ENCODE measurements around the gene FANK1.

DNA sequence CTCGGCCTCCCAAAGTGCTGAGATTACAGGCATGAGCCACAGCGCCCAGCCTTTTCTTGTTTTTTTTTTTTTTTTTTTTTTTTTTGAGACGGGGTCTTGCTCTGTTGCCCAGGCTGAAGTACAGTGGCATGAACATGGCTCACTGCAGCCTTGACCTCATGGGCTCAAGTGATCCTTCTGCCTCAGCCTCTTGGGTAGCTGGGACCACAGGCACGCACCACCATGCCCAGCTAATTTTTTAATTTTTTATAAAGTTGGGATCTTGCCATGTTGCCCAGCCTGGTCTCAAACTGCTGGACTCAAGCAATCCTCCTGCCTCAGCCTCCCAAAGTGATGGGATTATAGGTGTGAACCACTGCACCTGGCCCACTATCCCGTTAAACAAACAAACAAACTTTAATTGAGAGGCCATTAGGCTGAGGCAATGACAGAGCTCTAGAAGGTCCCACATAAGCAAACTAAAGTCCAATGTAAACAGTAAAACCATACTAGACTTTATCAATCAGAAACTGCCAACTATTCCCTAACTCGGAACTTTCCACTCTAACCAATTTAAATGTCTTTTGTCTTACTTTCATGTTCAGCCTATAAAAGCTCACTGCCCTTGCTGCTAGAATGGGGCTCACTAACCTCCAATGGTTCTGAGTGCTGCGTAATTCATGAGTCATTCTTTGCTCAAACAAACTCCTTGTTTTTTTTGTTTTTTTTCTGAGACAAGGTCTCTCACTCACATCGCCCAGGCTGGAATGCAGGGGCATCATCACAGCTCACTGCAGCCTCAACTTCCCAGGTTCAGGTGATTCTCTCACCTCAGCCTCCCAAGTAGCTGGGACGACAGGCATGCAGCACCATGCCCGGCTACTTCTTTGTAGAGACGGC, 17.2 kb upstream of the FANK1 start:
- TF ChIP-seq, protein P1, sequence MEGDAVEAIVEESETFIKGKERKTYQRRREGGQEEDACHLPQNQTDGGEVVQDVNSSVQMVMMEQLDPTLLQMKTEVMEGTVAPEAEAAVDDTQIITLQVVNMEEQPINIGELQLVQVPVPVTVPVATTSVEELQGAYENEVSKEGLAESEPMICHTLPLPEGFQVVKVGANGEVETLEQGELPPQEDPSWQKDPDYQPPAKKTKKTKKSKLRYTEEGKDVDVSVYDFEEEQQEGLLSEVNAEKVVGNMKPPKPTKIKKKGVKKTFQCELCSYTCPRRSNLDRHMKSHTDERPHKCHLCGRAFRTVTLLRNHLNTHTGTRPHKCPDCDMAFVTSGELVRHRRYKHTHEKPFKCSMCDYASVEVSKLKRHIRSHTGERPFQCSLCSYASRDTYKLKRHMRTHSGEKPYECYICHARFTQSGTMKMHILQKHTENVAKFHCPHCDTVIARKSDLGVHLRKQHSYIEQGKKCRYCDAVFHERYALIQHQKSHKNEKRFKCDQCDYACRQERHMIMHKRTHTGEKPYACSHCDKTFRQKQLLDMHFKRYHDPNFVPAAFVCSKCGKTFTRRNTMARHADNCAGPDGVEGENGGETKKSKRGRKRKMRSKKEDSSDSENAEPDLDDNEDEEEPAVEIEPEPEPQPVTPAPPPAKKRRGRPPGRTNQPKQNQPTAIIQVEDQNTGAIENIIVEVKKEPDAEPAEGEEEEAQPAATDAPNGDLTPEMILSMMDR (IDR thresholded peaks at IDR 0.05): no peak
- TF ChIP-seq POLR2A (IDR thresholded peaks at IDR 0.05): no peak
